Measurements from ENCODE around the gene CYP26B1.

DNA sequence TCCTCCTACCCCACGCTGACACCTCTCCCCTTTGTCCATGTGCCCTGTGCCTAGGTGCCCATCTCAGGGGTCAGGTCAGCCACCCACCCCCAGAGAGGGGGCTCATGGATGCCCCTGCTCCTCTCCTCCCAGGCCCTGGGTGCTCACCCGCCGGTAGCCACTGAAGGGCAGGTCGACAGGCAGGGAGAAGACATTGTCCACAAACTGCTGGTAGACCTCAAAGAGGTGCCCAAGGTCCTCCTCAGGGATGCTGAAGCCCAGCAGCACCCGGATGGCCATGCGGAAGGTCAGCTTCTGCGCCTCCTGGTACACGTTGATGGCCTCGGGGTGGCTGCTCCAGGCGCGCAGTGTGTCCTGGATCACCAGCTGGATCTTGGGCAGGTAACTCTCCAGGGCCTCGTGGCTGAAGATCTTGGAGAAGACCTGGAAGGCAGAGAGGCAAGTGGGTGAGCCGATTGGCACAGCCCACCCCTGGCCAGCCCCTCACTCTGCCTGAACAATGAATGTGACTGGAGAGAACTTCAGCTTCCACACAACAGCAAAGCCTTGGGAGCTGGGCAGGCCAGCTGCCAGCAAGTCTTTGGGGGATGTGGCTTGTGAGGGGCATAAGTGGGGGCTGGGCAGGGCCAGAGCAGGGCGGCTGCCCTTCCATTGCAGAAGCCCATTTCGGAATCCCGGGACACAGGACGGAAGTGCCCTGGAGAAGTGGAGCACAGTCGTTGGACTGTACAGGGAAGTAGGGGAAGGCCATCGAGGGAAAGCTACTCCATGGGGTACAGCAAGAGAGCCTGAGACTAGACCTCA, 12.5 kb downstream of the CYP26B1 start:
- TF ChIP-seq, protein P1, sequence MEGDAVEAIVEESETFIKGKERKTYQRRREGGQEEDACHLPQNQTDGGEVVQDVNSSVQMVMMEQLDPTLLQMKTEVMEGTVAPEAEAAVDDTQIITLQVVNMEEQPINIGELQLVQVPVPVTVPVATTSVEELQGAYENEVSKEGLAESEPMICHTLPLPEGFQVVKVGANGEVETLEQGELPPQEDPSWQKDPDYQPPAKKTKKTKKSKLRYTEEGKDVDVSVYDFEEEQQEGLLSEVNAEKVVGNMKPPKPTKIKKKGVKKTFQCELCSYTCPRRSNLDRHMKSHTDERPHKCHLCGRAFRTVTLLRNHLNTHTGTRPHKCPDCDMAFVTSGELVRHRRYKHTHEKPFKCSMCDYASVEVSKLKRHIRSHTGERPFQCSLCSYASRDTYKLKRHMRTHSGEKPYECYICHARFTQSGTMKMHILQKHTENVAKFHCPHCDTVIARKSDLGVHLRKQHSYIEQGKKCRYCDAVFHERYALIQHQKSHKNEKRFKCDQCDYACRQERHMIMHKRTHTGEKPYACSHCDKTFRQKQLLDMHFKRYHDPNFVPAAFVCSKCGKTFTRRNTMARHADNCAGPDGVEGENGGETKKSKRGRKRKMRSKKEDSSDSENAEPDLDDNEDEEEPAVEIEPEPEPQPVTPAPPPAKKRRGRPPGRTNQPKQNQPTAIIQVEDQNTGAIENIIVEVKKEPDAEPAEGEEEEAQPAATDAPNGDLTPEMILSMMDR (IDR thresholded peaks at IDR 0.05 in 8 of 11, conservative IDR thresholded peaks at IDR 0.05 in 3 of 11), result no peak
- no peak for TF ChIP-seq POLR2A (IDR thresholded peaks at IDR 0.05)

All from spleen (tissue), 7 donors.